C4-2B (cell line): ENCODE data around the gene FAAP100.

Experiments
- CTCF ChIP-seq: fragments of 450-650 bp; conservative IDR thresholded peaks from 2 replicates; pipeline ENCODE4 v1.5.1; 2017; ENCODE audit warnings: mild to moderate bottlenecking
- ZFX ChIP-seq: fragments of 450-650 bp; IDR thresholded peaks from 2 replicates; pipeline ENCODE4 v1.6.1; 2017

GRCh38 chr17:81503619-81504018 lies 48.5 kb downstream of the FAAP100 start:
- no peak for TF ChIP-seq CTCF
- no peak for TF ChIP-seq ZFX
